Epithelial cell of esophagus (primary cell): ENCODE data around the gene PXK.
"Not testable (repeated sequence)": the region's sequence is repeated elsewhere in the genome, so short reads cannot be mapped to it uniquely, and the experiment has no call there.

ENCODE experiments used
- DNase-seq: peaks from one replicate; pipeline ENCODE4 v3.0.0; 2010; ENCODE audit warnings: low read depth
- H3K4me3 ChIP-seq: 2 replicates; pipeline ENCODE4 v1.5.1; 2011; ENCODE audit warnings: mild to moderate bottlenecking, low read length, control low read depth
- TF ChIP-seq, protein P1 (sequence below): IDR thresholded peaks from 2 replicates; pipeline ENCODE4 v1.5.1; 2011; ENCODE audit warnings: low read depth, mild to moderate bottlenecking, low read length, control low read depth, inconsistent platforms; ENCODE audit not compliant: insufficient read depth; ENCODE audit errors: missing control alignments

PXK gene

DNA sequence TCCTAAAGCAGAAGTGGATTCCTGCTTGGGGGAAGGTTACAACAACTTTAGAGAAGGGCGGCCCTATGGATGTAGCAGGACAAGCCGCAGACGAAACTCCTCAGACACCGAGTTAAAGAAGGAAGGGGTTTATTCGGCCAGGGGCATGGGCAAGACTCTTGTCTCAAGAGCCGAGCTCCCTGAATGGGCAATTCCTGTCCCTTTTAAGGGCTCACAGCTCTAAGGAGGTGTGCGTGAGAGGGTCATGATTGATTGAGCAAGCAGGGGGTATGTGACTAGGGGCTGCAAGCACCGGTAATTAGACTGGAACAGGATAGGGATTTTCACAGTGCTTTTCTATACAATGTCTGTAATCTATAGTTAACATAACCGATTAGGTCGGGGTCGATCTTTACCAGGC lies 101.8 kb downstream of the PXK start:
- TF ChIP-seq, protein P1, sequence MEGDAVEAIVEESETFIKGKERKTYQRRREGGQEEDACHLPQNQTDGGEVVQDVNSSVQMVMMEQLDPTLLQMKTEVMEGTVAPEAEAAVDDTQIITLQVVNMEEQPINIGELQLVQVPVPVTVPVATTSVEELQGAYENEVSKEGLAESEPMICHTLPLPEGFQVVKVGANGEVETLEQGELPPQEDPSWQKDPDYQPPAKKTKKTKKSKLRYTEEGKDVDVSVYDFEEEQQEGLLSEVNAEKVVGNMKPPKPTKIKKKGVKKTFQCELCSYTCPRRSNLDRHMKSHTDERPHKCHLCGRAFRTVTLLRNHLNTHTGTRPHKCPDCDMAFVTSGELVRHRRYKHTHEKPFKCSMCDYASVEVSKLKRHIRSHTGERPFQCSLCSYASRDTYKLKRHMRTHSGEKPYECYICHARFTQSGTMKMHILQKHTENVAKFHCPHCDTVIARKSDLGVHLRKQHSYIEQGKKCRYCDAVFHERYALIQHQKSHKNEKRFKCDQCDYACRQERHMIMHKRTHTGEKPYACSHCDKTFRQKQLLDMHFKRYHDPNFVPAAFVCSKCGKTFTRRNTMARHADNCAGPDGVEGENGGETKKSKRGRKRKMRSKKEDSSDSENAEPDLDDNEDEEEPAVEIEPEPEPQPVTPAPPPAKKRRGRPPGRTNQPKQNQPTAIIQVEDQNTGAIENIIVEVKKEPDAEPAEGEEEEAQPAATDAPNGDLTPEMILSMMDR, result no peak
- H3K4me3 ChIP-seq, result no peak overlapping the region
- no peak for DNase-seq

DNA sequence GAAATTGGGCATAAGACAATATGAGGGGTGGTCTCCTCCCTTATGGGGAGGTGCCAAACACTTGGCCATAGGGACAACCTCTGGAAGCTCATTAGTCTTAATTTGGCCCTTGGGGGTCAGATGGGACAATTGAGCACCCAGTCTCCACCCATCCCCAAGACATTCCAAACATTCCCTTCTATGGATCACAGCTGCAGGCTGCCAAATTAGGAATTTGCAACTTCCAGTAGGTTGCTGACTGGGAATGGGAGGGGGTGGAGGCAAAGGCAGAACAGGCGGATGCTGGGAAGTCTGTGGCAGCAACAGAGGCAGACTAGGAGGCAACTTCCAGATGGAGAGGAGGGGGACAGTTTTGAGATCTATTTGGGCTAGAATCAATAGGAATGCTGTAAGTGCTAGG lies 102.3 kb downstream of the PXK start:
- DNase-seq, result peak; percentile 52
- TF ChIP-seq, protein P1, result no peak
- H3K4me3 ChIP-seq, result no peak overlapping the region

DNA sequence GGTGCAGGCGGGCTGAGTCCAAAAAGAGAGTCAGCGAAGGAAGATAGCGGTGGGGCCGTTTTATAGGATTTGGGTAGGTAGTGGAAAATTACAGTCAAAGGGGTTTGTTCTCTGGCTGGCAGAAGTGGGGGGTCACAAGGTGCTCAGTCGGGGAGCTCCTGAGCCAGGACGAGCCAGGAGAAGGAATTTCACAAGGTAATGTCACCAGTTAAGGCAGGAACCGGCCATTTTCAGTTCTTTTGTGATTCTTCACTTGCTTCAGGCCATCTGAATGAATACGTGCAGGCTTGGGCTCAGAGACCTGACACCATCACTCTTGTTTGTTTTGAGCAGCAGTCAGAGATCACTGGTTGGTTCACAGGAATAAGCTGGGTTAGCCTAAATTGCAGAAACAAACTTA lies 104.6 kb downstream of the PXK start:
- DNase-seq, H3K4me3 ChIP-seq: not testable (repeated sequence)

DNA sequence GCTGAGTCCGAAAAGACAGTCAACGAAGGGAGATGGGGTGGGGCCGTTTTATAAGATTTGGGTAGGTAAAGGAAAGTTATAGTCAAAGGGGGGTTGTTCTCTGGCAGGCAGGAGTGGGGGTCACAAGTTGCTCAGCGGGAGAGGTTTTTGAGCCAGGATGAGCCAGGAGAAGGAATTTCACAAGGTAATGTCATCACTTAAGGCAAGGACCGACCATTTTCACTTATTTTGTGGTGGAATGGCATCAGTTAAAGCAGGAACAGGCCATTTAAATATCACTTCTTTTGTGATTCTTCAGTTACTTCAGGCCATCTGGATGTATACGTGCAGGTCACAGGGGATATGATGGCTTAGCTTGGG lies 108.3 kb downstream of the PXK start:
- DNase-seq, H3K4me3 ChIP-seq: not testable (repeated sequence)

DNA sequence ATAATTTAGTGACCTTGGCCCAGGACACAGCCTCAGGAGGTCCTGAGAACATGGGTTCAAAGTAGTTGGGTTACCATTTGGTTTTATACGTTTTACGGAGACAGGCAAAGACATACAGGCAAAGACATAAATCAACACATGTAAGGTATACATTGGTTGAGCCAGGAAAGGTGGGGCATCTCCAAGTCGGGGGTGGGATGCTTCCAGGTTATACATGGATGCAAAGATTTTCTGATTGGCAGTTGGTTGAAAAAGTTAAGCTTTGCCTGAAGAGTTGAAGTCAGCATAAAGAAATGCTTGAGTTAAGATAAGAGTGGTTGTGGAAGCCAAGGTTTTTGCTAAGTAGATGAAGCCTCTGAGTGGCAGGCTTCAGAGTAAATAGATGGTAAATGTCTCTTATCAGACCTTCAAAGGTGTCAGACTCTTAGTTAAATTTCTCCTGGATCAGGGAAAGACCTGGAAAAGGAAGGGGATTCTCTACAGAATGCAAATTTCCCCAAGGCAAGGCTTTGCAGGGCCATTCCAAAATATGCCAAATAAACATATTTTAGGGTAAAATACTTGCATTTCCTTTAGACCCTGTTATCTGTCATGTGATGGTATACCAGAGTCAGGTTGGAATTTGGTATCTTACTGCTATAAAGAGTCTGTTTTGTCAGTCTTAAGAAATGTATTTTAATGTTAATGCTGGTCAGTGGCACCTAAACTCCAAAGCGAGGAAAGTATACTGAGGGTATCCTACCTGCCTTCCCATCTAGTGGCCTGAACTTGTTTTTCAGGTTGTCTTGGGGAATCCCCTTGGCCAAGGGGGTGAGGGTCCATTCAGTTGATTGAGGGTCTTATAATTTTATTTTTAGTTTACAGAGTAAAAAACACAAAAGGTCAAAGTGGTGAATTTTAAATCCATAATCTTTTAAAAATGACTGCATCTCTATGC lies 109.1 kb downstream of the PXK start:
- DNase-seq, result no peak
- TF ChIP-seq, protein P1, result no peak
- H3K4me3 ChIP-seq, result no peak overlapping the region

DNA sequence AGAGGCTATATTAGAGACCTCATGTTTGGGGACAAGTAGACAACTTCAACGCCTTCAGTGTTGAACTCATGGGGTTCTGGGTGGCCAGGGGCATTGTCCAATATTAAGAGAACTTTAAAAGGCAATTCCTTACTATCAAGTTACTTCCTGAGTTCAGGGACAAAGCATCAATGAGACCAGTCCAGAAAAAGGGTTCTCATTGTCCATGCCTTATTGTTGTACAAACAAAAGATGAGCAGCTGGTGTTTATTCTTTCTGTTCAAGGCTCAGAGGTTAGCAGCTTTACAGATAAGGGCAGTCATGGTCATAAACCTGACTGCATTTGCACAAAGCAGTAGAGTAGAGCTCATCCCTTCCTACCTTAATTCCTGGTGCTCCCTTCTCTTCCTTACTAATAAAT lies 119.5 kb downstream of the PXK start:
- no peak overlapping the region for H3K4me3 ChIP-seq
- TF ChIP-seq, protein P1, result no peak
- no peak for DNase-seq

DNA sequence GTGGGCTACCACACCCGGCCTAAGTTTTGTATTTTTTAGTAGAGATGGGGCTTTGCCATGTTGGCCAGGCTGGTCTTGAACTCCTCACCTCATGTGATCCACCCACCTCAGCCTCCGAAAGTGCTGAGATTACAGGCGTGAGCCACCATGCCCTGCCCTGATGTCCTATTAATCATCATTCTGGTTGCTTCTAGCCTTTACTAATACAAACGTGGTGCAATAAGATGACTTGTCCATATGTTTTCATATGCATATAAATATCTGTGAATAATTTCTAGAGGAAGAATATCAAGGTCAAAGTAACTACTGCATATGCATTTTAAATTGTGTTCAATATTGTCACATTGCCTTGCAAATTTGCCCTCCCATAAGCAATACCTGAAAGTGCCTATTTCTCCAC lies 126.5 kb downstream of the PXK start:
- H3K4me3 ChIP-seq, result no peak overlapping the region
- DNase-seq, result peak; percentile 76
- TF ChIP-seq, protein P1, result no peak

DNA sequence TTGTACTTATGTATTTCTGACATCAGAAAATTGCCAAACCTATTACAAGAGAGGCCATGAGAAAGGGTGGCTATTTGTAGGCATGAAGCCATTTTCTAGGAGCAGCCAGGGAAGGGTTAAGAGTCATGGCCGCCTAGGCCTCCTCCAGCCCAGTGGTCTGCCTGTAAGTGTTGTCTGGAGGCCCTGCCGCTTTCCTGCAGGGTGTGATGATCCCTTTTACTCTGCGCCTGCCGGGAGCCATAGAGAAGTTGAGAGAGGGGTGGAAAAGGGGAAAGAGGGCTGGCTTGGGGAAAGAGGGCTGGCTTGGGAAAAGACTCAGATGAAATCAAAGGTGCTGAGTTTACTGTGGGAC lies 130.1 kb downstream of the PXK start:
- no peak for DNase-seq
- TF ChIP-seq, protein P1, result no peak
- no peak overlapping the region for H3K4me3 ChIP-seq
